ENCODE measurements around the gene SRMS. TPM values are rescaled to one million over a fixed set of nuclear protein-coding genes. Genes with fewer than 3 reads are reported as not detected.

Gene SRMS
- total RNA-seq, 2 experiments from 2014 or later: 0.42 TPM; not detected in 1

DNA sequence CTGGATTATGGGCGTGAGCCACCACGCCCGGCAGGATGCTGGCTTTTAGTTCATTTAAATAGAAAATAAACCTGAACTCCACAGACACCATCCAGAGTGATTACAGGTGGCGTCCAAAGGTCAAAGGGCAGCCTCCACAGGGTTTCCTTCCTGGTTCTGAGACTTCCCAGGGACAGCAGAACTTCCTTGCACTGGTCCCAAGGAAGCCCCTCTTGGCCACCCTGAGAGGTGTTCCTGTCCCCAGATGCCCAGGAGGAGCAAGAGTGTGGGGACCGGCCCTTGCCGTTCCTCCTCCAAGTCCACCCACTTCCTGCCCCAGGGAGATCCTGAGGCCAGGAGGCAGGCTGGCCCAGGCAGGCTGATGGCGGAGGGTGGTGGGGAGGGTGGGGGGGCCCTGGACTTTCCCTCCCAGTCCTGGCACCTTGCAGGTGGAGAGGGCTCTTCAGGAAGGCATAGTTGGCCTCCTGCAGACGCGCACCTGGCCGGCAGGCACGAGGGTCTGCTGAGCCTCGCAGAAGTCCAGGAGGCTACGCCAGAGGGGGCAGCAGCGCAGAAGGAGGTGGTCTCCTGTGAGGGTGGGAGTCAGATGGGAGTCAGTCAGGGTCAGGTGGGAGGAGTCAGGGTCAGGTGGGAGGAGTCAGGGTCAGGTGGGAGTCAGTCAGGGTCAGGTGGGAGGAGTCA, 11.4 kb upstream of the SRMS start:
- TF ChIP-seq EZH2phosphoT487 (IDR thresholded peaks at IDR 0.05; ENCODE audit: borderline replicate concordance, low read depth, low read length) (no peak), CTCF (conservative IDR thresholded peaks at IDR 0.05; ENCODE audit: low read length) (no peak)
- Histone ChIP-seq H4K20me1 (ENCODE audit: insufficient read depth, low read length) (no peaks in the 10 kb centered on the region), H3K9me3 (ENCODE audit: low read length) (no peaks in the 10 kb centered on the region), H3K9me2 (ENCODE audit: insufficient read depth, low read length) (no peaks in the 10 kb centered on the region), H3K4me3 (ENCODE audit: low read depth, low read length, poor library complexity, severe bottlenecking) (no peak overlapping the region), H3K4me2 (ENCODE audit: low read length) (no peak overlapping the region), H3K4me1 (ENCODE audit: insufficient read depth, low read length, poor library complexity, severe bottlenecking) (peaks cover 12% of the 10 kb centered on the region), H3K27ac (ENCODE audit: low read depth, low read length, poor library complexity, severe bottlenecking) (no peak overlapping the region), H2AFZ (ENCODE audit: low read length) (no peak overlapping the region), H3K36me3 (ENCODE audit: insufficient read depth, low read length) (no peaks in the 10 kb centered on the region), H3K79me2 (ENCODE audit: insufficient read depth, low read depth, low read length) (no peaks in the 10 kb centered on the region)
- intact Hi-C loops (cut with micrococcal nuclease; ENCODE audit: unreplicated experiment): no loop called here
- CTCF ChIA-PET (ENCODE audit: unreplicated experiment): no interaction called here
- BruUV-seq (replicated peaks): no TSS peak
- DNase-seq (ENCODE audit: low spot score): no peak
- POLR2A ChIA-PET: no interaction called here

DNA sequence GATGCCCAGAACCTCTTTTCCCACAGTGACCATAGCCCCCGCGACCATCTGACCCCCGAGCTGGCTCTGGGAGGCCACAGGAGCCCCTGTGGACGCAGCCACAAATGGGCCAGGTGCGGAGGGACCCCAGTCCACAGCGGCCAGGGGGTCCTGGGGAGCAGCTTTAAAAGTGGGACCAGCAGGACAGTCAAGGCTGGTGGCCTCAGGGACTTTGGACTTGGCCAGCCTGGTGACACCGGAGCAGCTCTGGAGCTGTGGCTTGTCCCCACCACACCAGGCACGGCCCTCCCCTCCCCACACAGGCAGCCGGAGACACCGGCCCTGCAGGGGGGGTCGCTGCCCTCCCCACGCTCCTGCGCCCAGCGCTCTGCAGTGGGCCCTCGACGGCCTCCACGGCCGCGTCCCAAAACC, 9.9 kb upstream of the SRMS start:
- BruUV-seq (replicated peaks): no TSS peak
- Histone ChIP-seq H4K20me1 (ENCODE audit: insufficient read depth, low read length) (no peaks in the 10 kb centered on the region), H3K4me2 (ENCODE audit: low read length) (no peak overlapping the region), H3K36me3 (ENCODE audit: insufficient read depth, low read length) (no peaks in the 10 kb centered on the region), H3K4me3 (ENCODE audit: low read depth, low read length, poor library complexity, severe bottlenecking) (no peak overlapping the region), H3K79me2 (ENCODE audit: insufficient read depth, low read depth, low read length) (no peaks in the 10 kb centered on the region), H2AFZ (ENCODE audit: low read length) (no peak overlapping the region), H3K9me3 (ENCODE audit: low read length) (no peaks in the 10 kb centered on the region), H3K9me2 (ENCODE audit: insufficient read depth, low read length) (no peaks in the 10 kb centered on the region), H3K4me1 (ENCODE audit: insufficient read depth, low read length, poor library complexity, severe bottlenecking) (peaks cover 24% of the 10 kb centered on the region), H3K27ac (ENCODE audit: low read depth, low read length, poor library complexity, severe bottlenecking) (no peak overlapping the region)
- DNase-seq (ENCODE audit: low spot score): no peak
- POLR2A ChIA-PET: interaction anchor here (0.6 to 1.2 kb wide), 2 partner anchors 15 to 17 kb away, joined by 3 to 4 read pairs; partner anchors contain the start of gene HELZ2
- TF ChIP-seq EZH2phosphoT487 (IDR thresholded peaks at IDR 0.05; ENCODE audit: borderline replicate concordance, low read depth, low read length) (no peak), CTCF (conservative IDR thresholded peaks at IDR 0.05; ENCODE audit: low read length) (no peak)
- CTCF ChIA-PET (ENCODE audit: unreplicated experiment): no interaction called here
- intact Hi-C loops (cut with micrococcal nuclease; ENCODE audit: unreplicated experiment): no loop called here

DNA sequence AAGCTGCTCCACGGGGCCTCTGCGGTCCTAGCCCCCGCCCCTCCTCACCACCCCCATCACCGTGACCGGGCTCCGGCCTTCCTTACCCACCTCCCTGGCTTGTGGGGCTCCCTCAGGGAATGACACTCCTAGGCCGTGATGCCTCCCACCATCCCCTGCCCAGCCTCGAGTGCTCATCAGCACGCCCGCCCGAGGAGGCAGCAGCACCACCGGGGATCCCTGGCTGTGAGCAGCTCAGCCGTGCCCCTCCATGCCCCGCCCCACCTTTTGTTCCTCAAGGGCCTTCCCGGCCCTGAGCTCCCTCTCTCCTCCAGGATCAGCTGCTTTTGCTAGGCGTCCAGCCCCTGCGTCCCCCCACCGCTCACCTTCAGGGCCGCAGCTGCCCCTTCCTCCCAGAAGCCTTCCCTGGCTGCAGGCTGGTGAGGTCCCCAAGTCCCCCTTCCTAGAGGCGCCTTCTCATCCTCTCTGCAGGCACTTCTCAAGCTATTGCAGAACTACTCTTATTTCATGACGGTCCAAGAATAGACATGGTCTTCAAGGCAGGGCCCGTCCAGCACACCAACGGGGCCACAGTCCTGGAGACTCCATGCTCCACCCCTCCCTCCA, 9.4 kb upstream of the SRMS start:
- Histone ChIP-seq H3K9me2 (ENCODE audit: insufficient read depth, low read length) (no peaks in the 10 kb centered on the region), H3K9me3 (ENCODE audit: low read length) (no peaks in the 10 kb centered on the region), H3K36me3 (ENCODE audit: insufficient read depth, low read length) (no peaks in the 10 kb centered on the region), H3K79me2 (ENCODE audit: insufficient read depth, low read depth, low read length) (no peaks in the 10 kb centered on the region), H4K20me1 (ENCODE audit: insufficient read depth, low read length) (no peaks in the 10 kb centered on the region), H3K27ac (ENCODE audit: low read depth, low read length, poor library complexity, severe bottlenecking) (no peak overlapping the region), H3K4me1 (ENCODE audit: insufficient read depth, low read length, poor library complexity, severe bottlenecking) (peaks cover 30% of the 10 kb centered on the region), H3K4me2 (ENCODE audit: low read length) (no peak overlapping the region), H2AFZ (ENCODE audit: low read length) (no peak overlapping the region), H3K4me3 (ENCODE audit: low read depth, low read length, poor library complexity, severe bottlenecking) (no peak overlapping the region)
- intact Hi-C loops (cut with micrococcal nuclease; ENCODE audit: unreplicated experiment): no loop called here
- no peak for DNase-seq (ENCODE audit: low spot score)
- no peak for TF ChIP-seq EZH2phosphoT487 (IDR thresholded peaks at IDR 0.05; ENCODE audit: borderline replicate concordance, low read depth, low read length)
- TF ChIP-seq CTCF (conservative IDR thresholded peaks at IDR 0.05; ENCODE audit: low read length): no peak
- no TSS peak for BruUV-seq (replicated peaks)
- POLR2A ChIA-PET: interaction anchor here (0.6 to 1.2 kb wide), 2 partner anchors 15 to 17 kb away, joined by 3 to 4 read pairs; partner anchors contain the start of gene HELZ2
- CTCF ChIA-PET (ENCODE audit: unreplicated experiment): no interaction called here

Data from OCI-LY7 (cell line).